GM21717 (cell line): ENCODE data around the gene PACS1.

ENCODE experiments used
- ATAC-seq: cut with Tn5 transposase; IDR thresholded peaks from one replicate; pipeline ENCODE4 v1.9.1; 2021; ENCODE audit warnings: mild to moderate bottlenecking, moderate library complexity; ENCODE audit not compliant: unreplicated experiment

The PACS1 gene

DNA sequence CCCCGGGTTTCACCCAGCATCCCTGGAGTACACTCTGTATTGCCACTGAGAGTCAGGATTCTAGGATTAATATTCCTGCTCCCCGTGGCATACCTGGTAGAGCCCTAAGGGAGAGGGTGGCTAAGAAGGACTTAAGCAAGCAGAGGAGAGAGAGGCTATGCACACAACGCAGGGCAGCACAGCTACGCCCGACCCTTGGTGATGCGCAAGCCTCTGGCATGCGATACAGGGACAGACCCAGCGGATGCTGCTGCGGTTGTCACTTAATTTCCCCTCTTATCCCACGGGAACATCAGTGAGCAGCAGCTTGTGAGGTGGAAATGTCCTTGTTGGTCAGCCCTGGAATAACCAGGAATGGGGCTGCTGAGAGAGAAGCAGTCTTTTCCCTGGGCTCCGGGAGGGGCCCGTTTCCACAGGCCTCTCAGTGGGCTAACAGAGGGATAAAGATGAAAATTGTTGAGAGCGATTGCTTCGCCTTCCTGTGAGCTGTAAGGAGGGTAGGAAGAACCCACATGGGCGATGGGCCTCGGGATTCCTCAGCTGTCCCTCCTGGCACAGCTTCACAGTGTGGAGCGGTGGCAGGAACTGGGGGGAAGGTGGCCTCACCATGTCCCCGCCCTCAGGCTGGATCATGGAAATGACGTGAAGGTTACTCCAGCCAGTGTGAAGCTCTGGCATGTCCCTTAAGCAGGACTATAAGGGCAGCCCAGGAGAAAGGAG, 149.9 kb downstream of the PACS1 start:
- ATAC-seq: no peak

DNA sequence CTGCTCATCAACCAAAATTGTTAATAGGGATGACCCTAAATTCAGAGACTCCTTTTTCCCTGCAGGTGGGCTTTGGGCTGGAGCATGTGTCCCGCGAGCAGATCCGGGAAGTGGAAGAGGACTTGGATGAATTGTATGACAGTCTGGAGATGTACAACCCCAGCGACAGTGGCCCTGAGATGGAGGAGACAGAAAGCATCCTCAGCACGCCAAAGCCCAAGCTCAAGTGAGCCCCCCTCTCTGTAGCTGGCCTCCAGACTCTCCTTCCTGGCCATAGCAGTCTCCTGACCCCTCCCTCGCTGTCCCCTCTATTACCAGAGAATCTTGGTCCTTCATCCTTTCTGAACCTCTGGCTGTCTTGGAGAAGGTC, 150.5 kb downstream of the PACS1 start:
- ATAC-seq: no peak

DNA sequence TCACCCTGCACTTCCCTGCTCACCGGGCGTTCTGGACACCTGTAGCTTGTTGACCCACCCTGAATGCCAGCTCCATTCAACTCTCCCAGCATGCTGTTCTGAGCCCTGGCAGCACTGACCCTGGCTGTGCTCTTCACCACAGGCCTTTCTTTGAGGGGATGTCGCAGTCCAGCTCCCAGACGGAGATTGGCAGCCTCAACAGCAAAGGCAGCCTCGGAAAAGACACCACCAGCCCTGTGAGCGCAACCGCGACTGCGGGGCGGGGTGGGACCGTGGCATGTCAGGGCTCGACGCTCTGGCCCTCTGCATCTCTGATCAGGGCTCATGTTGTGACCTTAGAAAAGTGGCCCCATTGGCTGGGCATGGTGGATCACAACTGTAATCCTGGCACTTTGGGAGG, 150.9 kb downstream of the PACS1 start:
- no peak for ATAC-seq

DNA sequence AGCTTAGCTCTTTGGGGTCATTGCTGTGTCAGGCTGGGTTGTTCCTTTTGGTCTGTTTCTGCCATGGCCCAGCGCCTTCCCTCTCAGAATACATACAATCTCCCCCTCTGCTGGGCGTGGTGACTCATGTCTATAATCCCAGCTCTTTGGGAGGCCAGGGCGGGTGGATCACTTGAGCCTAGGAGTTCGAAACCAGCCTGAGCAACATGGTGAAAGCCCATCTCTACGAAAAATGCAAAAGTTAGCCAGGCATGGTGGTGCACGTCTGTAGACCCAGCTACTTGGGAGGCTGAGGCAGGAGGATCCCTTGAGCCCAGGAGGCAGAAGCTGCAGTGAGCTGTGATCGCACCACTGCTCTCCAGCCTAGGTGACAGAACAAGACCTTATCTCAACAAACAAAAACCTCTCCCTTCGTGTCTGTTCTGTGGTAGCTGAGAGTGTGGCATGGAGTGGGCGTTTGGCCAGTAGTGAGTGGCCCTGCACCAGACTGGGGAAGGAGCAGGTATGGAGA, 151.7 kb downstream of the PACS1 start:
- ATAC-seq: no peak

DNA sequence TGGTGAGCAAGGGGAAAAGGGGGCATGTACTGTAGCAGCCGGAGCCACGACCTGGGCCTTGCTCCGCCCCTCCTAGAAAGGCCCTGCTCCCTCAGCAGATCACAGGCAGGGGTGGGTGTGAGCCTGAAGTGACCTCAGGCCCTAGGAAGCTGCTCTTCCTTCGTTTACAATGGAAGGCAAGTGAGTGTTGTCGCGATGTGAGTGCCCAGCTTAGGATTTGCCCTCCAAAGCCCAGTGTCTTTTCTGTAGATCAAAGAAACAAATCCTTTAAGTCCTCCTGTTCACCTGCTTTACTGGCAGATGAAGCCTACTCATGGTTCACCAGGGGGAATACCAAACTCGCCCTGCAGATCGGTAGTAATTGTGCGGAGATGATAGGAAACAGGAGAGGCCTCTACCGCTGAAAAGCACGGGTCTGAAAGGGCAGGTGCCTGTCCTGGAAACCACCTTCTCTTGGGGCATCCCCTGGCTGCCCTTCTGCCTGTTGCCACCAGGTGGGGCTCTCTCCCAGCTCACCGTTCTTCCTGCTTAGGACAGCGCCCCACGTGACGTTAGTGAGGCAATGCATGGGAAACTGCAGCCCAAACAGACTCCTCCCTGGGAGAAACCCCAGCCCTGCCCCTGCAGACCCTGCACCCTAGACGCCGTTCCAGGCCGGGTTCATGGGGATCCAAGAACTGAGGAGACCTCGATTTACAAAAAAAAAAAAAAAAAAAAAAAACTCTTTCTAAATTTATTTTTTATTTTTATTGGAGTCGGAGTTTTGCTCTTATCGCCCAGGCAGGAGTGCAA, 152.5 kb downstream of the PACS1 start:
- ATAC-seq: peak; percentile 68

DNA sequence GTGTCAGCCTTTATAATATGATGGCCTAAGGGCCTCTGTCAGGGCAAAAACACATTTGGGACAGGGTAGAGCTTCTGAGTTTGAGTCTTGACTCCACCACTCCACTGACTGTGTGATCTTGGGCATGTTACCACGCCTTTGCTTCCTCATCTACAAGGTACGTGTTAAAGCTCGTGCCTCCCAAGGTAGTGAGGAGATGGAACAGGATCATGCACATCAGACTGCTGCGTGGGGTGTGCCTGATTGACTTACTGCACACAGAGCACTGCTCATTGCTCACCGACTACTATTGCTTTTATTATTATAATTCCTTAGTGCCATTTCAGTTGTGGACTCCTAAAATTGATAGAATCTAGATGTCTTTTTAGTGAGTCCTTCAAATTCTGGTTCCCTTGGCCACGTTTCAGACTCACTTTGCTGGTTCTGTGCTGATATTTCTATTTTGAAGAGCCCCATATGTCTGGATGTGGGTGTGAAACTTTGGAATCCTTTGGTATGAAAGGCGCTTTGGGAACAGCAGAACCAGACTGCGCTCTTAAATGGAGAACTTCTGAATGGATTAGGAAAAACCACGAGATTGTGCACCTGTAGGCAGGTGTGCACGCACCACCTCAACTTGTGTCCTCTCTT, 154.3 kb downstream of the PACS1 start:
- no peak for ATAC-seq

DNA sequence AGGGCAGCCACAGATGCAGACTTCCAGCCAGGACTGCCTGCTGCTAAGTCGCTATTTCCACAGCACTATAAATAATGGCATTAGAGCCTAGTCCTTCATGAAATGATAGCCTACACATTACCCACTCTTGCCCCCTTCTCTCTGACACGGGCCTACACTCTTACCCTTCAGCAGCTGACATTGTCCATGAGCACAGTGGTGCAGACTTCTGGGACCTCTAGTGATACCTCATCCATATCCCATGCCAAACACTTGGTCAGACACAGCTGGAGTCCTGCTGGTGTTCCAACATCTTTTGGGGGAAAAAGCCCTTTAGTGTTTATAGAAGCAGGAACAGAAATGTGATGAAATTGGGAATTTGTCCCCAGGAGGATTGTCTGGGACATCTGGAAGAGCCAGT, 155.0 kb downstream of the PACS1 start:
- ATAC-seq: no peak

DNA sequence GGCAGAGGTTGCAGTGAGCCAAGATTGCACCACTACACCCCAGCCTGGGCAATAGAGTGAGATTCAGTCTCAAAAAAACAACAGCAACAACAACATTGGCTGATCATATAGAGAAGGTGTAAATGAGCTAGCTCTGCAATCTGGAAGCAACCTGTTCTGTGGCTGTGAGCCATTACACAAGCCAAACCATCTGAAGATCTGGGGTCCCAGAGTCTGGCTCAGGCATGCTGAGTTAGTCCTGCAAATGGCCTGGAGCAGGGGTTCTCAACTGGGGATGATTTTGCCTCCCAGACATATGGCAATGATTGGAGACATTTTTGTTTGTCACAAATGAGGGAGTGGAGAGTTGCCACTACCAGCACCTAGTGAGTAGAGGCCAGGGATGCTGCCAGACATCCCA, 156.0 kb downstream of the PACS1 start:
- ATAC-seq: no peak

DNA sequence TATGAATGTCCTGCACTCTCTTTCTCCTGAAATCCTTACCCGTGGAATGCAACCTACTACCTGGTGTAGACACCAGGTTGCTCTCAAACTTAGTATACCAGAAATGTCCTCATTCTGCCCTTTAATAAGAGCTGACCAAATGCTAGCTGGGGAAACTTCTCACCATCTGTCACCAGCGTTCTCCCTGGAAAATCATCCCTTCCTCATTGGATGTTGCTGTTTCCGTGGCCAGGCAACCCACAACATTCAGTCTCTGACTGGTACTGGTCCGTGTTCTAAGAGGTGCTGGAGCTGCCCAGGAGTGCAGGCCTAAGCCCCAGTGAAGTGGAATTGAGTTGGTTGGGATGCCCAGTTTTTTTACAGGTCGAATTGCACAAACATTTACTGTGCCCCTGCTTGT, 157.6 kb downstream of the PACS1 start:
- no peak for ATAC-seq

DNA sequence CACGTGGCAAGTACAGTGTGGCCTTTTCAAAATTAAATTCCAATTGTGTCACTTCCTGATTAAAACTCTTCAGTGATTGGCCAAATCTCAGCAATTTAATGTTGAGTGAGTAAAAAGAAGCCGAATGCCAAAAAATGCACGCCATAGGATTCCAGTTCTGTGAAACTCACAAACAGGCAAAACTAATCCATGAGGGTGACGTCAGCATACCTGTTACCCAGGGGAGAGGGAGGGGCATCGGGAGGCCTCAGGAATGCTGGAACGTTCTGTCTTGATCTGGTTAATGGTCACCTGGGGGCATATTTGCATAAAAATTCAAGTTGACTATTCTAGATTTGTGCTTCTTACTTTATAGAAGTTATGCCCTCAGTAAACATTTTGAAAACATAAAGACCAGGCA, 158.4 kb downstream of the PACS1 start:
- ATAC-seq: no peak

DNA sequence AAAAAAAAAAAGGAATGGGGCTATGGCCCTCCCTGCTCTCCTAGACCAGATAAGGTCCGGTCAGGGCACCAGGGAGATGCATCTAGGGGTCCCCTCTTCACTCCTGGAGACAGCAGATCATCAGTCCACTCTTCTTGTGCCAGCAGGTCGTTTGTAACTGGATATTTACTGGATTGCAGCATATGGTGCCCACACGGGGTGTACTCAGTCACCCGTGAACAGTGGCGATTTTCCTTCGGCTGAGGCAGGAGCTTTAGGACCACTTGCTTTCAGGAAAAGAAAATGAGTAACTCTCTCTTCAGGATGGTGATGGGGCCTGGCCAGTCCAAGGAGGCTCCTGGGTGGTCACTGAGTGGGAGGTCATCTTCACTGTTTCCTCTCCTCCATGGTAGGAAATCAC, 160.1 kb downstream of the PACS1 start:
- no peak for ATAC-seq

DNA sequence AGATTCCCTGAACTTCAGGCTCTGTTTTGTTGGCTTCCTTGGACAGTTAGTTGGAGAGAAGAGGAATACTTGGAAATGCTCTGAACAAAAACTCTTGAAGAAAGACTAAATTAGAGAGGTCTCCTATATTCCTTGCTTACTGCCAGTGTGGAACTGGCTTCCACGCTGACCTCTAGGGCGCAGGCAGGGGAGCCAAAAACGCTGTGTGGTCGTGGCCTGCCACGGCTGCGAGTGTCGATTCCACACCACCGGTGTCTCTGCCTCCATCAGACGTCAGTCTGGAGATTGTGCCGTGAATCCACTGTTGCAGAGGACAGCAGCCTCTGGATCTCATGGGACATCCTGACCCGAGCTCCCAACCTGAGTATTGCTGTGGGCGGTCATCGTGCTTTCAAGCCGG, 160.9 kb downstream of the PACS1 start:
- no peak for ATAC-seq

DNA sequence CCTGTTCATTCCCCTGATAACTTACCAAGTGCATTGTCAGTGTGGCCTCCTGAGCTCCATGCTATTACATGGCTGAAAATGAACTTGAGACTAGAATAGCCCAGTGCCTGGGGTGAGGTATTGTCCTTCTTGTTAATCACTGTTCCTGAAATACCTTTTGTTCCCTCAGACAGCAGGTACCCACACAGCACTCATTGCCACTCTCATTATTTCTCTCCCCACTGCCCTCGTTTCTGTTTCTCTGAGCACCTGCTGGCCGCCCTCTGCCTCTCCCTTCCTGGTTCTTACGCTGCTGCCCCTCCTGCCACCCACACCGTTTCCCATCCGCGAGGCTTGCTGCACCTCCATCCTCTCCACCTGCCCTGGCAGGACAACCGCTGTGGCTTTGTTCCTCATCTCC, 161.5 kb downstream of the PACS1 start:
- no peak for ATAC-seq

DNA sequence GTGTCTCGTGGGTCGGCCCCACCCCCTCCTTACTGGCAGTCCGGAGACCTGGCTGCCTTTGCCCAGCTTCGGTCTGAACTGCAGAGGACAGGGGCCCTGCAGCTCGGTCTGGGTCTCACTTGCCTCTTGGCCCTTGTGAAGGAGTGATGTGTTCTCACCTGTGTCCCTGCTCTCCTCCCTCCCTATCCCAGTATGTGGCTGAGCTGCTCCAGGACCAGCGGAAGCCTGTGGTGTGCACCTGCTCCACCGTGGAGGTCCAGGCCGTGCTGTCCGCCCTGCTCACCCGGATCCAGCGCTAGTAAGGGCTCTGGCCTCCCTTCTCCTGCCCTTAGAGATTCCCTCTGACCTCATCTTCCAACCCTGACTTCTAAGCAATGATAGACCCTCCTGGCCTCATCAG, 162.7 kb downstream of the PACS1 start:
- no peak for ATAC-seq

DNA sequence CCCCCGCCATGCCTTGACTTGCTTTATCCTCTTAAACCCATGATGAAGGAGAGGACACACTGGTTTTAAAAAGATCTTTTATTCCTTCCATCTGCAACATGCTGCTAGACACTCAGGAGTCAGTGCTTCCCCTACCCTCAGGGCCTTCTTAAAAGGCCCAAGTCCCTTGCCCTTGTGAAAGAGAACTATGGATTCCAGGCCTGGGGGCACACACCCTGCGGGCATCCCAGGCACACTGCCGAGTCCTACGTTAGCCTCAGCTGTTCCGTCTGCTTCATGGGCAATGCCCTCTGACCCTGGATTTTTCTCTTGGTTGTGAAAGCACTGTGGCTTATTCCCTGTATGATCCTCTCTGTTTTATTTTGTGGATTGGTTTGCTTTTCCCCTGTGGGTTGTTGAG, 163.2 kb downstream of the PACS1 start:
- ATAC-seq: no peak

DNA sequence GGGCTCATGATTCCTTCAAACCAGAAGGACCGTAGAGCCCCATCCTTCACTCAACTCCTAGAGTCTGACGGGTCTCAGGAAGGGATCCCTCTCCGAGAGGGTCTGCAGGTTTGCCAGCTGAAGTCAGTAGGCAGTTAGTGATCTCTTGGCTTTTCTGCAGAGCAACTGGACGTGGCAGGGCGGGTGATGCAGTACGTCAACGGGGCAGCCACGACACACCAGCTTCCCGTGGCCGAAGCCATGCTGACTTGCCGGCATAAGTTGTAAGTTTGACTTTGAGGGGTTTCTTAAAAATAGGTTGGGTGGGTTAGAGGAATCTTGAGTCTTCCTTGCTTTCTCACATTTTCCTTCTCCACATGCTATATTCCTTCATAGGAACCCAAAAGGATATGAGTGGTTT, 165.1 kb downstream of the PACS1 start:
- ATAC-seq: no peak

DNA sequence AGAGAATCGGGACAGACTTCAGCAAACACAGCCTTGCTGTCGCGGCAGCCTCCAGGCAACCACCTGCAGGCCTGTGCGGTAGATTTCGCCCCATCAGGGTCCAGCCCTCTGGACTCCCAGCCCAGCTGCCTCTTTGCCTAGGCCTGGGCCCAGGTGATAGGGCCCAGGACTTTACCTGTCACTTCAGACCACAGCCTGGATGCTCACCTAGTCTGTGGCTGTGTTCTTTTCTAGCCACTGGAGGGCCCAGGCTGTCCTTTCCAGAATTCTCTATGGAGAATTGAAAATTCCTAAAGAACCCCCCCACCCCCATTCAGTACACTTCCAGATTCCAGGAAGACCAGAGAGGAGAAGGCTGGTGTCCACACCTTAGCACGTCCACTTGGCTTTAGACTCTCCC, 167.8 kb downstream of the PACS1 start:
- no peak for ATAC-seq

DNA sequence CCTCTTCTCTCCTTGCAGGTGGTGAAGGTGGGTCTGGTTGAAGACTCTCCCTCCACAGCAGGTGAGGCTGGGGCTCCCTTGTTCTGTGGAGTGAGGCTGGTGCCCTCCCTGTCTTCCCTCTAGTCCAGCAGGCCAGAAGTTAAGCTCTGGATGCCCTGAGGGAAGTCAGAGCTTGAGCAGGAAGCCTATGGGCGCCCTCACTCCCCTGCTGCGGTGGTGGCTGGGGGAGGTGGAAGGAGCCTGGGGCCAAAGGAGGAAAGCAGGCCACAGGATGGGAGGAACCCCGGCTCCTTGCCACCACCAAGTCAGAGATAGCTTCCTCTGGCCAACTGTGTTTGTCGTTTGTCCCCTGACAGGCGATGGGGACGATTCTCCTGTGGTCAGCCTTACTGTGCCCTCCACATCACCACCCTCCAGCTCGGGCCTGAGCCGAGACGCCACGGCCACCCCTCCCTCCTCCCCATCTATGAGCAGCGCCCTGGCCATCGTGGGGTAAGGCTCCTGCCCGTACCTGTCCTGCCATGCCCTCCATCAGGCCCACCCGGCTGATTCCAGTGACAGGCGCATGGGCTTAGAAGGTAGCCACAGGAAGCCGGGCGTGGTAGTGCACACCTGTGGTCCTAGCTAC, 168.8 kb downstream of the PACS1 start:
- no peak for ATAC-seq

DNA sequence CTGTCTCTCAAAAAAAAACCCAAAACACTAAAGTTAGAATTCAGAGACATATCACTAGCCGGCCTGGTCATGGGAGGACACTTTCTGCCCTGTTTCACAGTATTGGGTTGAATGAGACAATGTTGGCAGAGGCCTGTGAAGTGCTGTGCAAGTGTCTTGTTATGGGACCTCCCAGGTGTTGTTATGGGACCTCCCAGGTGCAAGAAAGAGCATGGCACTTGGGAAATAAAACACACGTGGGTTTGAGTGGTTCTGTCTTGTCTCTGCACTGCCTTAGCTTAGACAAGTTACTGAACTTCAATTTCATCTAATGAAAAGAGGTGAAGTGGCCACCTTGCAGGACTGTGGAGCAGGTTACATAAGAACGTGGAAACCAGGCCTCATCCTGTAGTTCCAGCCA, 169.4 kb downstream of the PACS1 start:
- ATAC-seq: no peak

DNA sequence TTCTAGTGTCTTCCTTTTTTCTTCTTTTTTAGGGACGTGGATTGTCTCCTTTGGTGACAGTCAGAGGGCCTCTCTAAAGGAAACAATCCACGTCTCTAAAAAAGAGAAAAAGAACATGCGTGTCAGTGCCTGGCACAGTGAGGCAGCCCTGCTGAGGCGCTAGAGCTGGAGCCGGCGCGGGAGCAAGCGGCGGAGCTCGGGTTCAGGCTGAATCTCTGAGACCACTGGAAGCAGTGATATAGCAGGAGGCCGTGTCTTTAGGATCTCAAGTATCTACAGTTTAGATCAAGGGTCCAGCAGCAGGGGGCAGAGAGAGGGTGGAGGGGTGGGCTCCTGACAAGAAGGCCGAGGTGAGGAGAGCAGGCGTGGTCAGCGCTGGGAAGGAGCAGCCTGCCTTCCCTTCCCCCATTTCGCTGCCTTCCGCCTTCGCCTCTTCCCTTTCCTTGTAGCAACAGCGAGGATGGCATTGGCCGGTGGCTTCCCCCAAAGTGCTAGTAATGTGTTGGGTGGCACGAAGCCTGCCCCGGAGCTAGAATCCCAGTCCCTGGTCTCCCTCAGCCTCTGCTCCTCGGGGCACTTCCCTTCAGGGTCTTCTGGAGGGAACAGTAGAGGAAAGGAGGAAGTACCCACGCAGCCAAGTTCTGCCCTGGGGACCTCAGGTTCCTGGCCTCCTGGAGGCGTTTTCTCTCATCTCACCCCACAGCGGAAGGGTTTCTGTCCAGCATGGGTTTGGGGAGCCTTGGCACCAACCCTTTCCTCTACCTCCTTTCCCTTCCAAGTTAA, 170.1 kb downstream of the PACS1 start:
- ATAC-seq: no peak

DNA sequence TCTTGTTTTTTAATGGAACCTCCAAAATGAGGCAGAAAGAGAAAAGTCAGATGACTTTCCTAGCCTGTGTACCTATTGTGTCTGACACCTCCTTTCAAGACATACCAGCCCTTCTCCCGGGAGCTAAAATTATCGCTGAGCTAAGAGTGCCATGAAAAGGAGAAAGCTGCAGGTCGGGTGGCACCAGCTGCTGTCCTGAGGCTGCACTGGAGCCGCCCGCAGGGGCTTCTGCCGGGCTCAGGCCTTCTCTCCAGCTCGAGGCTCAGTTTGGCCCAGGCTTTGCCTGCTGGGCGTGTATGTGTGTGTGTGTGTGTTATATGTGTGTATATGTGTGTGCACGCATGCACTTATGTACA, 170.7 kb downstream of the PACS1 start:
- no peak for ATAC-seq
